A549 treated with CORT108297 at 1 μM for 4 hours (cell line): Measurements from ENCODE around the gene RSRP1. TPM values are rescaled to one million over a fixed set of nuclear protein-coding genes. Genes with fewer than 3 reads are reported as not detected.

Experiments used
- total RNA-seq: library from RNA; stranded (reverse); fragments of 200-300 nt; extraction: Qiagen RNA extraction; gene quantifications from 5 replicates; pipeline ENCODE4 v1.2.3, GENCODE V29; 2022

RSRP1 gene
- 18.9 to 28.2 TPM (median 25.6 TPM) in 5 replicates for total RNA-seq

GRCh38 chr1:25247024-25247828 lies at the start of gene RSRP1:
Gene RSRP1, minus strand, starts transcription at chr1:25247454. Its CDS starts 491 bp downstream, at chr1:25246963.

GRCh38 chr1:25272238-25272637 lies 25.0 kb upstream of the RSRP1 start, which contains the start of gene RHD:
Gene RHD, plus strand, starts transcription at chr1:25272509. Its CDS starts 39 bp downstream, at chr1:25272548.

GRCh38 chr1:25232027-25232865 lies 15.0 kb downstream of the RSRP1 start, which contains the start of gene SYF2:
Gene SYF2, minus strand, starts transcription at chr1:25232502. Its CDS starts 35 bp downstream, at chr1:25232467.

Other genes starting within 250 kb of the RSRP1 start
- 35.2 to 50.0 TPM (median 37.2 TPM) in 5 replicates for gene SYF2, start 15.0 kb downstream of the RSRP1 start, total RNA-seq
- not detected in 5 replicates for gene RHD, start 25.1 kb upstream of the RSRP1 start, total RNA-seq
- gene TMEM50A, start 90.9 kb upstream of the RSRP1 start, total RNA-seq: 67.8 to 82.5 TPM (median 75.8 TPM) in 5 replicates
- gene RHCE, start 173.4 kb upstream of the RSRP1 start, total RNA-seq: 0.09 to 0.11 TPM in 2 of 5 replicates, not detected in the others
- gene MACO1, start 183.4 kb upstream of the RSRP1 start, total RNA-seq: 7.8 to 11.9 TPM (median 9.3 TPM) in 5 replicates